ENCODE results near the gene MS4A6A.
"Not testable (repeated sequence)": the region's sequence is repeated elsewhere in the genome, so short reads cannot be mapped to it uniquely, and the experiment has no call there.

Gene MS4A6A

GRCh38 chr11:60183591-60184205 is 815 bp upstream of the MS4A6A start:
- DNase-seq = no peak

- no peak for DNase-seq
Measured at GRCh38 chr11:60175860-60176275, 7.0 kb downstream of the MS4A6A start.

GRCh38 chr11:60172011-60172410 is 10.9 kb downstream of the MS4A6A start:
- no peak for DNase-seq

GRCh38 chr11:60170566-60170965 is 12.3 kb downstream of the MS4A6A start:
- DNase-seq = no peak

GRCh38 chr11:60169264-60169915 is 13.5 kb downstream of the MS4A6A start:
- DNase-seq = no peak

- DNase-seq = no peak
Measured at GRCh38 chr11:60168306-60168705, 14.6 kb downstream of the MS4A6A start.

GRCh38 chr11:60165951-60166350 is 16.9 kb downstream of the MS4A6A start:
- no peak for DNase-seq

- DNase-seq = no peak
Measured at GRCh38 chr11:60165538-60165937, 17.3 kb downstream of the MS4A6A start.

GRCh38 chr11:60164550-60165075 is 18.3 kb downstream of the MS4A6A start:
- DNase-seq = no peak

- no peak for DNase-seq
Measured at GRCh38 chr11:60161766-60162165, 21.1 kb downstream of the MS4A6A start.

GRCh38 chr11:60161107-60161506 is 21.8 kb downstream of the MS4A6A start:
- no peak for DNase-seq

GRCh38 chr11:60159868-60160267 is 23.0 kb downstream of the MS4A6A start:
- no peak for DNase-seq

GRCh38 chr11:60159284-60159683 is 23.6 kb downstream of the MS4A6A start:
- no peak for DNase-seq

GRCh38 chr11:60158636-60159035 is 24.2 kb downstream of the MS4A6A start:
- no peak for DNase-seq

- no peak for DNase-seq
Measured at GRCh38 chr11:60155931-60156330, 27.0 kb downstream of the MS4A6A start.

GRCh38 chr11:60152727-60153126 is 30.2 kb downstream of the MS4A6A start:
- DNase-seq = not testable (repeated sequence)

GRCh38 chr11:60150279-60150678 is 32.6 kb downstream of the MS4A6A start:
- DNase-seq = no peak

GRCh38 chr11:60145677-60146076 is 37.2 kb downstream of the MS4A6A start:
- no peak for DNase-seq

GRCh38 chr11:60143768-60144167 is 39.1 kb downstream of the MS4A6A start:
- no peak for DNase-seq

- DNase-seq = no peak
Measured at GRCh38 chr11:60133917-60134316, 49.0 kb downstream of the MS4A6A start.

- DNase-seq = no peak
Measured at GRCh38 chr11:60131912-60132311, 51.0 kb downstream of the MS4A6A start.

GRCh38 chr11:60130496-60130895 is 52.4 kb downstream of the MS4A6A start:
- DNase-seq = no peak

- DNase-seq = no peak
Measured at GRCh38 chr11:60129853-60130252, 53.0 kb downstream of the MS4A6A start.

GRCh38 chr11:60128866-60129265 is 54.0 kb downstream of the MS4A6A start:
- not testable (repeated sequence) for DNase-seq

GRCh38 chr11:60128376-60128775 is 54.5 kb downstream of the MS4A6A start:
- DNase-seq = no peak

Data from NCI-H187 treated with DMSO at 0.1 percent for 48 hours (cell line).